HG02588 (cell line): ENCODE results near the gene GCNT1.
"Not testable (repeated sequence)": the region's sequence is repeated elsewhere in the genome, so short reads cannot be mapped to it uniquely, and the experiment has no call there.

Experiments used
- ATAC-seq: cut with Tn5 transposase; IDR thresholded peaks from one replicate; pipeline ENCODE4 v1.9.1; 2021; ENCODE audit warnings: mild to moderate bottlenecking, moderate library complexity; ENCODE audit not compliant: unreplicated experiment

GCNT1 gene

DNA sequence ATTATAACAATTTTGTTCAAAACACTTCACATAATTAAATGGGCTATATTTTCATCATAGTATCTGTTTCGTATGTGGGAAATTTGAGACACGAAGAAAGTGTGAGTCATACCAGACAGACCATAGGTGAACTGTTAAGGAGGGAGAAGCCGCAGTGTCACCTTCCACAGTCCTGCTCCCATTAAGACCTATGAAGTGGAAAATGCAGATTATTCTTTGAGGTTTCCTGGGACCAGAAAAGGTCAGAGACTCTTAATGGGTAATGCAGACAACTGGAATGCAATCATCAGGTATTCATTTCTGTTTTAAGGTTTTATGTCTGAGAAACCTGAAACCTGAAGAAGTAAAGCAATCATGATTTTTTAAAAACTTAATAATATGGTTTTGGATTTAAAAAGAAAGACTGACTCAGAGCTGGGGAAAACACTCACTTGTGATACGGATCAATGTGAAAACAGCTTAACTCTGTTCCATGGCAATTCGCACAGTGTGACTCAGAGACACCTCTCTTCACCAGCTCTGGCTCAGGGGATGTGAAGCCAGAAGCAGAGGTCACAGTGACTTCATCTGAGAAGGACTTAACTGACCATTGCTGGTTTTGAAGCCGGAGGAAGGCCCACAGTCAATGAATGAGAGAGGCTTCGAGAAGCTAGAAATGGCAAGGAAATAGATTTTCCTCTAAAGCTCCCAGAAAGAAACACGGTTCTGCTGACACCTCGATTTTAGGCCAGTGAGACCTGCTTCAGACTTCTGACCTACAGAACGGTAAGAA lies 17.2 kb upstream of the GCNT1 start:
- ATAC-seq: peak; percentile 63

DNA sequence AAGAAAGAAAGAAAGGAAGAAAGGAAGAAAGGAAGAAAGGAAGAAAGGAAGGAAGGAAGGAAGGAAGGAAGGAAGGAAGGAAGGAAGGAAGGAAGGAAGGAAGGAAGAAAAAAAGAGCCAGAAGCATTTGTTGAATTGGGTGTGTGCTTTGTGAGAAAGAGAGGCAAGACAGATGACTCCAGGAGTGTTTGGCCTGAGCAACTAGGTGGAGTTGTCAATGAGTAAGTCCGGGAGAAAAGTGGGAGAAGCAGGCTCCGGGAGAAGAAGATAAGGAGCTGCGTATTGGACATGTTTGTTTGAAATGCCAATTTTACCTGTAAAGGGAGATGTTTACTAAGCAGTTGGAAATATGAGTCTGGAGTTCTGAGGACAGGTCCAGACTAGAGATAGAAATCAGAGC lies 15.1 kb upstream of the GCNT1 start:
- no peak for ATAC-seq

DNA sequence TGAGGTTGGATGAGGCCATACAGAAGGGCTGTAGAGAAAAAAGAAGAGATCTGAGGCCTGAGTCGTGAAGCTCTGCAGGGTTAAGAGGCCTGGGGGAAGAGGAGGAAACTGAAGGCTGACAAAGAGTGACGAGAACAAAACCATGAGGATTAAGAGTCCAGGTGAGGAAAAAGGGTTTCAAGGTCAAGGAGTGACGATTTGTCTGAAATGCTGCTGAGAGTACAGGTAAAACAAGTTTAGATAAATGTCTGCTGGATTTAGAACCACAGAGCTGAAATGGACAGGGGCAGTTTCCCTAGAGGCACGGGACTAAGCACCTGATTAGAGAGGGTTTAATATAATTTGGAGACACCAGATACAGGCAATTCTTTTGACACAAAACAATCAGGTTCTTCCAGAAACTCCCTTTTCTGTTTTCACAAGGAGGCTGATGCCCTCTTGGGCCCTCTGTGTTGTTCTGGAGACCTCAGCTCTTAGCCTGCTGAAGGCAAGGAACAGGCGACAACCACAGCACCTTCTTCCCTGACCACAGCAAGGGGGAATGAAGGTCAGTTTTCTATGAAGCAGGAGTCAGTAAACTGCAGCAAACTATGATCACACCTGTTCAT lies 14.6 kb upstream of the GCNT1 start:
- ATAC-seq: no peak

DNA sequence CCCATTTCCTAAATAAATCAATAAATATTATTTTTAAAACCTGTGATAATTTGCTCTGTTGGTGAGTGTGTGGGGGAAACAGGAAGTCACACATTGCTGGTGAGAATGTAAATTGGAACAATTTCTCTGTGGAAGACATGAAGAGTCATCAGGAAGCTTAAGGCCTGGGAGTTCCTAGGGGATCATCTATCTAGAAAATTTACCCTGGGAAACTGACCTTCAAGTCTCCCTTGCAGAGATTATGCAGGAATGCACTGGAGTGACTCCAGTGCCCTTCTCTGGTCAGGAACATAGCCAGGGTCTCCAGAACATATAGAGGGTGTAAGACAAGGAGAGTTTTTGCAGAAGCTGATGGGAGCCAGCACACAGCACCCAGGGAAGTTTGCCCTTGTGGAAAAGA lies 13.0 kb upstream of the GCNT1 start:
- ATAC-seq: no peak

DNA sequence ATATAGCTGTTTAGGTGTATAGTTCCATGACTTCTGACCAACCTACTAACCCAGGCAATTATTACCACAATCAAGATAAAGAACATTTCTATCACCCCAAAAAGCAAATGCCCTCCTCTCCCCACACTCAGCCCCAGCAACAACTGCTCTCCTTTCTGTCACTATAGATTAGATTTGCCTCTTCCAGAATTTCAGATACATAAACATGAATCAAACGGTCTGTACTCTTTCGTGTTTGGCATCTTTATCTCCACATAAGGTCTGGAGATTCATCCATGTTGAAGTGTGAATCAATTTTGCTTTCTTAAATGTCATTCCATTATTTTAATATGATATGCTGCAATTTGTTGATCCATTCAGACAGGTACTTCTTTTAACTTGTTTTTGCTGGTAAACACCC lies 10.5 kb upstream of the GCNT1 start:
- no peak for ATAC-seq

DNA sequence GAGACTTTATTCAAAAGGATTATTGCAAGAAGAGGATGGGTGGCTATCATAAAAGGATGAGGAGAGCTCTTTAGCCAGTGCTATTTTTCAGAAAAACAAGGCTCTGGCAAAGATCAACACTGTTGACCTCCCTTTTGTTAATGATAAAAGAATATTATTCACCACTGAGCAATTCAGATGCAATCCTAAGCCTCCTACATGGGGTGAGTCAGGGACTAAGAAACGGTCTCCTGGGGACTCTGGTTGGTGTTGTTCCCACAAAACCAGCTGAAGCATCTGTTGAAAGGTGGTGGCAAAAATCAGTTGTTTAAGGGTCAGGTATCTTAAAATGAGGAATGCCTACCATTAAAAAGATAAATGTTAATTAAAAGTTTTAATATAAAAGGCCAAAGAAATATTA lies 7.7 kb upstream of the GCNT1 start:
- ATAC-seq: no peak

DNA sequence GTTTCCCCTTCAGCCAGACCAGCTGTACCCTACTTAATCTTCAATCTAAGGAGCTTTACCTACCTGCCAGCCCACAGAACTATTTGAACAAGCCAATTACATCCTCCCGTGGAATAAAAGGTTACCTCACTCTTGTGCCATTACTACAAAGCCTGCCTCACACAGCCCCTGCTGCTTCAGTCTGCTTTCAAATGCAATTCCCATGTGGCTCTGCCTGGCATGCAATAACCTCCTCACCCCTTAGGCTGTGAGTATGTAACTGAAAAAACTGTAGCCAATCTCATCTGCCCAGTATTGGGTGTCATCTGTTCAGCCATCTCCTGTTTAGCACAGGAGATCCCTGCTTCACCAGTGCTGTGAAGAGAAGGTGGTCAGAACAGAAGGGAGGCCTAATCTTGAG lies 6.1 kb upstream of the GCNT1 start:
- ATAC-seq: no peak

DNA sequence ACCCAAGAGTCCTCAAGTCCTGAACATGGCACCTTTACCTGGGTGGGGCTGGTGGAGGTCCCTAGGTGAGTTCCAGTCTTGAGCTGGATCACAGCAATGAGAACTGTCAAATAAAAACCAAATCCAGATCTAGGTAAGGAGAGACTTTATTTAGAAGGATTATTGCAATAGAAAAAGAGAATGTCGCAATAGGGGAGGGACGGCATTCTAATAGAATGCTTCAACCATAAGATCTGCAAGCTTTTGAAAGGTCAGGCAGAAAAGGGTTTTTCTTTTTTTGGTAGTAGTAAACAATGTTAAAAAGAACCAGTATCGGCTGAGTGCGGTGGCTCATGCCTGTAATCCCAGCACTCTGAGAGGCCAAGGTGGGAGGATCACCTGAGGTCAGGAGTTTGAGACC lies 5.2 kb upstream of the GCNT1 start:
- no peak for ATAC-seq

DNA sequence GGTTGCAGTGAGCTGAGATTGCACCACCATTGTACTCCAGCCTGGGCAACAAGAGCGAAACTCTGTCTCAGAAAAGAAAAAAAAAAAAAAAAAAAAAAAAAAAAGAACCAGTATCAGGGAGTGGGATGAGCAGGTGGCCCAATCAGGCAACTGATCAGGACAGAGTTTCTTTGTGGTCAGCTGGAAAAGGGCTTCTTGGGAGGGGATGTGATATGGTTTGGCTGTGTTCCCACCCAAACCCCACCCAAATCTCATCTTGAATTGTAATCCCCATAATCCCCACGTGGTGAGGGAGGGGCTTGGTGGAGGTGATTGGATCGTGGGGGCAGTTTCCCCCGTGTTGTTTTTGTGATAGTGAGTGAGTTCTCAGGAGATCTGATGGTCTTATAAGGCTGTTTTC lies 4.7 kb upstream of the GCNT1 start:
- no peak for ATAC-seq

DNA sequence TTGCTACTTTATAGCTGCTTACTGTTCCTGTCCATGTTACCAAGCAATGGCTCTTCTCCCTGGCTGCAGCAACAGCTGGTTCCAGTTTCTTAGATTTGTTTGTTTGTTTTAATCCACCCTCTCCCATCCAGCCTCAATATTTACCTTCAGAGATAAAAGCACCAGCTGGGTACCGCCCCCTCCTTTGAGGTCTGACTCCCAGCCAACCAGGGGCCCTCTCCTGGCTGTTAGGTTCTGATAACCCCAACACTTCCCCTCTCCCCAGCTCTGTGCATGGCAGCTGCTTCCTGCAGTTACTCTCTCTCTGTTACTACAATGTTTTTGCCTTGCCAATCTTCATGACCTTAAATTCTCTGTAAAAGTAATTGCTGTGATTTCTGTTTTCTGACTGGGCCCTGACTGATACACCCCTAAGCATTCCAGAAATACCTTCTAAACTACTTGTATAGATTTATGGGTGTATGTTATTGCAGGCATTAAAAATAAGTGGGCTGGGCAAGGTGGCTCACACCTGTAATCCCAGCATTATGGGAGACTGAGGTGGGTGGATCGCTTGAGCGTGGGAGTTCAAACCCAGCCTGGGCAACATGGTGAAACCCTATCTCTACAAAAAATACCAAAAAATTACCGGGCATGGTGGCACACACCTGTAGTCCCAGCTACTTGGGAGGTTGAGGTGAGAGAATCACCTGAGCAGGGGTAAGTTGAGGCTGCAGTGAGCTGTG lies 2.6 kb upstream of the GCNT1 start:
- no peak for ATAC-seq

DNA sequence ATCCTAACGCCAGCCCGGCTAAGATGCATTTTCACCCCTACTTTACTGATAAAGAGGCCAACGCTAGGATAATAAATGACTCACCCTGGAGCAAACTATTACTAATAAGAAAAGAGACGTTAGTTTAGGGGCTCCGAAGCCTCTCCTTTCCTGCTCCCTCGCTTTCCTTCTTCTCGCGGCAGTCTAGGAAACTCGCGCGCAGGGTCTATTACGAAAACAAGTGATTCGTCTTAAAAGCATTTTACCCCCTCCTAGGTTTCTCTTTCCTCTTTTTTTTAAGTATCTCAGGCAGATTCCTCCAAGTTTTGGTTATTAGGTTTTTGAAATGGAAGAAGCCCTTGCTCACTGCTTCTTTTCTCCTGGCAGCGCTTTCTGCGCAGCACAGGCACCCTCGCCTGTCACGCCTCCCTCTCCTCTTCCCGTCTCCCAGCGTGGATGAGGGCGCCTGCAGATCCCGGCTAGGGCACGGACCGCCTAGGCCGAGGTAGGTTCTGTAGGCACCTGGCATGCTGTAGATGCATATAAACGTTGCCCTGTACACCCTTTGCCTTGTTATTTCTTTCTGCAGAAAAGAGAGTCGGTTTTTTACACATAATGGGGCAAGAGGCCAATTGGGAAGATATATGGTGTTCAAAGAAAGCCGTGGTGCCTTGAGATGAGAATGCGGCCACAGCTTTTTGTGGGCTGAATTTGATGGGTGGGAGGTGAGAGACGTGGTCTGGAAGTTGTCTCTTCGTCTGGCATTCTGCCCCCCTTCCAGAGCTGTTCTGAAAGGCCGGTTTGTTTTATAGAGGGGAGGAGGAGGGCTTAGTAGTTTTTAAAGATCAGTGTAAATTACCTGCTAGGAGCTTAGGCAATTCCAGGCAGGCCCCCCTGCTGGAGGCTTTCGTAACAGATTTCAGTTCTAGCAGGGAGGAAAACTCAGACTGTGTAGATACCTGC lies 983 bp downstream of the GCNT1 start:
- ATAC-seq: no peak

DNA sequence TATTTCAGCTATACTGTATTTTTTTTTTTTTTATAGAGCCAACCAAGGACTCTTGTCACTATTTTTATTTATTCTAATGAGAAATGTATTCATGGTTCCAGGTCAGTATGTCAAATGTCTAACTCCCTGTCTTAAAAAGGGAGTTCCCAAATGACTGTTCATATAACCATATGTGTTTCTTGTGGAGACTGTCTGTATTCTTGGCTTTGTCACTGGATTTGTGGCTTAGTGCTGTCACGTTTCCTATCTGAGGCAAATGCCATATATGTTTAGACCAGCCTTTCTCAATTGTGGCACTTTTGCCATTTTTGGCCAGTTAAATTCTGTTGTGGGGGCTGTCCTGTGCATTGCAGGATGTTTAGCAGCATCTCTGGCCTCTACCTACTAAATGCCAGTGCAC lies 3.1 kb downstream of the GCNT1 start:
- no peak for ATAC-seq

DNA sequence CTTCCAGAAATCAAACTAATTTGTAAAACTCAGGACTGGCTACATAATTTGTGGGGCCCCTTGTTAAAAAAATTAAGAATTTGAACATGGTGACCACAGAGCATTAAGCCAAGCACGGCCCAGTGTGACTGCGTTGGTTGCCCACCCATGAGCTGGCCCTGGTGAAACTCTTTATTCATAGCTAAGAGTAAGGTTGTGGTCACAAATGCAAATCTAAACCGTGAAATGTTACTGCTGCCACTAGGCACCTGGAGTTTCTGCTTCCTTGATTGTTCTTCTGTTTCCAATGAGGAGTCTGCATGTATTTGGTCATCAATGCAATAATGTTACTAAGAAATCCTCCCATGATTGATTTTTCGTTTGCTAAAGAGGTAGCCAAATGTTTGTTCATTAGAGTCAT lies 4.2 kb downstream of the GCNT1 start:
- ATAC-seq: peak; percentile 38

DNA sequence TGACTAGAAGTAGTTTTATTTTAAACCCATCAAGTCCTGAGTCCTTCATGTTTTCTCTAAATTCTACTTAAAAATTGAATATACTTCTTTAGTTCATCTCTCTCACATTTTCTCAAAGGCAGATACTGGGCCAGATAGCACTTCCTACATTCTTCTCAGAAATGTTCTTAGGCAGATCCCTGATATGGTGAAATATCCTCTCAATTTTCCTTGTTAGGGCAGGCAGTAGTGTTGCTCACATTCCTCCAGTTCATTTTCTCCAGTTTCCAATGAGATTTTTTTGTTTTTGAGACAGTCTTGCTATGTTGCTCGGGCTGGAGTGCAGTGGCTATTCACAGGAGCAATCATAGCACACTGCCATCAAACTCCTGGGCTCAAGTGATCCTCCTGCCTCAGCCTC lies 5.7 kb downstream of the GCNT1 start:
- ATAC-seq: no peak

DNA sequence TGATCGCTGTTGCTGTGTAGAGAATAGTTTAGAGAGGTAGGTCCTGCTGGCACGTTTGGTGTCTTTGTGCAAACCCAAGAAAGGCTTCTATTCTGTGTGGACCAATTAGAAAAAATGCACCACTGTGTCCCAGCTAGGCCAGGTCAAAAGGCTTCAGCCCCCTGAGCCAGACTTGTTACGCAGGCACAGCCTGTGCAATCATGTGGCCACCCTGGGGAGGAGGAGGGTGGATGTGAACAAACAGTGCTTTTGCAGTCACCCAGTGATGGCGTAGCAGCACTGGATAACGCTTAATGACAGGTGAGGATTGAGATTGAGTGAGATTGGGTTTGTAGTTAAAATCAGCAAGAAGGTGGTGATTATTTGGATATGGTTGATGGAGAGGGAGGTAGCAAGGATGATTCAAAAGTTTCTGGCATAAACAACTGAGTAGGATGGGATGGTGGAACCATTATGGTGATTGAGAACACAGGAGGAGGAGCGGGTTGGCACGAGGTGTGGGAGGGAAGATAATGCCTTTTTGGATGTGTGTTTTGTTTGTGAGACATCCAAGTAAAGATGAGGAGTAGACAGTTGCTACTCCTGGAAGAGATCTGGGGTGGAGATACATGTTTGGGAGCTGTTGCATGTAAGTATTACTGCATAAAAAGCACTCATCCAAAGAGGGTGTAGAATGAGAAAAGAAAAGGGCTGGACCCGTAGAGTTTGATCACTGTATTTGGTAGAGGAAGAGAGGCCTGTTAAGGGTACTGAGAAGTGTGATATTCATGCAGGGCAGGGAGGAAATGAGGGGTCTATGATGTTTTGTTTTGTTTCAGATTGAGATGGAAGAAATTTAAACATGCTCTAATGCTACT lies 6.7 kb downstream of the GCNT1 start:
- no peak for ATAC-seq

DNA sequence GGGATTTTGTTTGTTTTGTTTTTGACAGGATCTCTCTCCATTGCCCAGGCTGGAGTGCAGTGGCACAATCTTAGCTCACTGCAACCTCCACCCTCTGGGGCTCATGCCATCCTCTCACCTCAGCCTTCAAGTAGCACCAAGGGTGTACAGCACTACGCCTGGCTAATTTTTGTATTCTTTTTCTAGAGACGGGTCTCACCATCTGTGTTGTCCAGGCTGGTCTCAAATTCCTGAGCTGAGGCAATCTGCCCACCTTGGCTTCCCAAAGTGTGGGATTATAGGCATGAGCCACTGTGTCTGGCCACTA lies 7.3 kb downstream of the GCNT1 start:
- no peak for ATAC-seq

DNA sequence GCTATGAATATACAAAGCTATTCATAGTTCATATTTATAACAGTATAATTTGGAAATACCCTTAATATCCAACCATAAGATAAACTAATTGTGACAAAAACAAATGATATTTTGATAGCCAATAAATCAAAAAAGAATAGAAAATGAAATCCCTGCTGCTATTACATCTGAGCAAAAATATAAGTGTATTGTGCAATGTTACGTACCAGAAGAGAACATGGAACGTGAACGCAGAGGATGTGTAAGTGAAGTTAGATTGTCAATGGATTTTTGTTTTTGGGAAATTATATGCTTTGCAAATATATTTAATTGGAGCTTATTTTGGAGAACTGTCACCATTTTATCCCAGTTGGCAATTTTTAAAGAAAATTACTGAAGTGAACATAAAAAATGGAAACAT lies 15.4 kb downstream of the GCNT1 start:
- ATAC-seq: no peak

DNA sequence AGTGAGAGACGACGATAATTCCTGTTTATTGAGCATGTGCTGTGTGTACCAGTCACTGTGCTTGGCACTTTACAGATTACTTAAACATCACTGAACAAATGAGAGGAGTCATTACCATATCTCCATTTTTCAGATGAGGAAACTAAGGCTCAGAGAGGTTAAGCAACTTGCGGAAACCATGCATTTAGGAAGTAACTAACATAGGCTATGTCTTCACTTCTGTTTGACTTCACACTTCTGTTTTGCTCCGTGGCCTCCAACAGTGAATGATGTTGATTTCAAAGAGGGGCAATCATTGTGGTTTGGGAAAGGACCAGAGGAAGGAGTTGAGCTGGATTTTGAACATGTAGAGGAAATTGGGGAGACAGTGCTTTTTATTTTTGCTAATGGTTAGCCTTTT lies 16.7 kb downstream of the GCNT1 start:
- no peak for ATAC-seq

DNA sequence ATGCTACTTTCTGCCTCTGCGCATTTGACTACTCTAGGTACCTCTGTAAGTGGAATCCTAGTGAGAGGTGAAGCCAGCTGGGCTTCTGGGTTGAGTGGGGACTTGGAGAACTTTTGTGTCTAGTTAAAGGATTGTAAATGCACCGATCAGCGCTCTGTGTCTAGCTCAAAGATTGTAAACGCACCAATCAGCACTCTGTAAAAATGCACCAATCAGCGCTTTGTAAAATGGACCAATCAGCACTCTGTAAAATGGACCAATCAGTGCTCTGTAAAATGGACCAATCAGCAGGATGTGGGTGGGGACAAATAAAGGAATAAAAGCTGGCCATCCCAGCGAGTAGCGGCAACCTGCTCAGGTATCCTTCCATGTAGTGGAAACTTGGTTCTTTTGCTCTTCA lies 18.8 kb downstream of the GCNT1 start:
- ATAC-seq: not testable (repeated sequence)

DNA sequence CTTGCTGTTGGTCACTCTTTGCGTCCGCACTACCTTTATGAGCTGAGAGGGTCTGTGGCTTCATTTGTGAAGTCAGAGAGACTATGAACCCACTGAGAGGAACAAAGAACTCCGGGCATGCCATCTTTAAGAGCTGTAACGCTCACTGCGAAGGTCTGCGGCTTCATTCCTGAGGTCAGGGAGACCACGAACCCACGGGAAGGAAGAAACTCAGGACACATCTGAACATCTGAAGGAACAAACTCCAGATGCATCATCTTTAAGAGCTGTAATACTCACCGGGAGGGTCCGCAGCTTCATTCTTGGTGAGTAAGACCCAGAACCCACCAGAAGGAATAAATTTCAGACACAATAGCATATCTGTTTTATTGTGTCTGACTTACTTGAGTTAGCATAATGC lies 19.2 kb downstream of the GCNT1 start:
- ATAC-seq: no peak
